ENCODE results near the gene C1orf167. TPM values are rescaled to one million over a fixed set of nuclear protein-coding genes. Genes with fewer than 3 reads are reported as not detected.
A peak's percentile ranks its signal among the peaks of the same experiment; 100 is the strongest.

The C1orf167 gene
- total RNA-seq, 1 donor from 2014 or later, result not detected

- Mint-ChIP-seq H3K27me3 (ENCODE audit: low read depth) (no peaks in the 10 kb centered on the region), H3K4me1 (peaks cover 66% of the 10 kb centered on the region), H3K4me3 (peak within 1 kb of the TSS; percentile 100), H3K9me3 (no peaks in the 10 kb centered on the region), H3K36me3 (ENCODE audit: low read depth) (peaks cover 7% of the 10 kb centered on the region), H3K27ac (ENCODE audit: unreplicated experiment) (peak within 1 kb of the TSS; percentile 95)
- no peak for TF ChIP-seq CTCF (conservative IDR thresholded peaks at IDR 0.05)
- DNase-seq (ENCODE audit: low read depth, low spot score), result peak; percentile 98
Measured at GRCh38 chr1:11805422-11806306, 43.7 kb downstream of the C1orf167 start, which contains the start of the genes CLCN6 and MTHFR. Gene CLCN6, plus strand, starts transcription at chr1:11806191. Its CDS starts 72 bp downstream, at chr1:11806263. Gene MTHFR, minus strand, starts transcription at chr1:11805964. Its CDS starts 2,848 bp downstream, at chr1:11803116.

- TF ChIP-seq CTCF (conservative IDR thresholded peaks at IDR 0.05), result no peak
- Mint-ChIP-seq H3K27me3 (ENCODE audit: low read depth) (no peaks in the 10 kb centered on the region), H3K4me3 (peak overlapping the region; percentile 100), H3K27ac (ENCODE audit: unreplicated experiment) (peak overlapping the region; percentile 95), H3K9me3 (no peaks in the 10 kb centered on the region), H3K4me1 (peaks cover 66% of the 10 kb centered on the region), H3K36me3 (ENCODE audit: low read depth) (peaks cover 7% of the 10 kb centered on the region)
- DNase-seq (ENCODE audit: low read depth, low spot score), result no peak
Measured at GRCh38 chr1:11806307-11806936, 44.4 kb downstream of the C1orf167 start.

GRCh38 chr1:11807133-11807532 lies 45.1 kb downstream of the C1orf167 start:
- H3K36me3 Mint-ChIP-seq (ENCODE audit: low read depth), result peaks cover 7% of the 10 kb centered on the region
- DNase-seq (ENCODE audit: low read depth, low spot score), result no peak
- no peaks in the 10 kb centered on the region for H3K9me3 Mint-ChIP-seq
- H3K4me1 Mint-ChIP-seq, result peaks cover 62% of the 10 kb centered on the region
- H3K27me3 Mint-ChIP-seq (ENCODE audit: low read depth), result no peaks in the 10 kb centered on the region
- H3K4me3 Mint-ChIP-seq, result peak overlapping the region; percentile 100
- TF ChIP-seq CTCF (conservative IDR thresholded peaks at IDR 0.05), result no peak
- H3K27ac Mint-ChIP-seq (ENCODE audit: unreplicated experiment), result no peak overlapping the region

DNA sequence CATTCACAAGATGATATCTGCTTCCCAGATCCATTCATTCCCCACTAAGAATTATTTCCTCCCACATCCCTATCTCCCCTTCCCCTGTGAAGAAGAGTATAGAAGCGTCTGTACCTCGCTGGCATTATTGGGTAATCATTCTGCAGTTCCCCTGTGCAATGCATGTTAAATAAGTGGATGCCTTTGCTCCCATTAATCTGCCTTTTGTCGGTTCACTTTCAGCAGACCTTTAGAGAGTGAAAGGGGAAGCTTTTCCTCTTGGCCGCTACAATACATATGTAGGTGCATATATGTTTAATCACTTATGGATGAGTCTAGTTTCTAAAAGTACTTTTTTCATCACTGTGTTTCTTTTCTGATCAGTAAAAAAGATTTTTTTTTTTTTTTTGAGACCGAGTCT lies 51.0 kb downstream of the C1orf167 start:
- Mint-ChIP-seq H3K4me1 (peaks cover 19% of the 10 kb centered on the region), H3K27me3 (ENCODE audit: low read depth) (no peaks in the 10 kb centered on the region), H3K4me3 (no peak overlapping the region), H3K27ac (ENCODE audit: unreplicated experiment) (no peak overlapping the region), H3K9me3 (no peaks in the 10 kb centered on the region), H3K36me3 (ENCODE audit: low read depth) (peaks cover 12% of the 10 kb centered on the region)
- no peak for TF ChIP-seq CTCF (conservative IDR thresholded peaks at IDR 0.05)
- DNase-seq (ENCODE audit: low read depth, low spot score), result no peak

GRCh38 chr1:11817192-11817591 lies 55.2 kb downstream of the C1orf167 start:
- Mint-ChIP-seq H3K9me3 (no peaks in the 10 kb centered on the region), H3K27ac (ENCODE audit: unreplicated experiment) (no peak overlapping the region), H3K27me3 (ENCODE audit: low read depth) (no peaks in the 10 kb centered on the region), H3K4me1 (peaks cover 6% of the 10 kb centered on the region), H3K4me3 (no peak overlapping the region), H3K36me3 (ENCODE audit: low read depth) (peaks cover 12% of the 10 kb centered on the region)
- no peak for TF ChIP-seq CTCF (conservative IDR thresholded peaks at IDR 0.05)
- no peak for DNase-seq (ENCODE audit: low read depth, low spot score)

Measured in neural crest cell (in vitro differentiated cells).